GM12875 (cell line): ENCODE measurements around the gene PLA2G4D.

Experiments used
- H3K4me3 ChIP-seq: one replicate; pipeline ENCODE4 v1.5.1; 2011; ENCODE audit warnings: low read depth, low read length, control low read depth
- TF ChIP-seq, protein P1 (sequence below): IDR thresholded peaks from 2 replicates; pipeline ENCODE4 v1.5.1; 2011; ENCODE audit warnings: low read depth, mild to moderate bottlenecking, control low read depth, inconsistent platforms, low read length, moderate library complexity, borderline replicate concordance; ENCODE audit not compliant: insufficient read depth

The PLA2G4D gene

DNA sequence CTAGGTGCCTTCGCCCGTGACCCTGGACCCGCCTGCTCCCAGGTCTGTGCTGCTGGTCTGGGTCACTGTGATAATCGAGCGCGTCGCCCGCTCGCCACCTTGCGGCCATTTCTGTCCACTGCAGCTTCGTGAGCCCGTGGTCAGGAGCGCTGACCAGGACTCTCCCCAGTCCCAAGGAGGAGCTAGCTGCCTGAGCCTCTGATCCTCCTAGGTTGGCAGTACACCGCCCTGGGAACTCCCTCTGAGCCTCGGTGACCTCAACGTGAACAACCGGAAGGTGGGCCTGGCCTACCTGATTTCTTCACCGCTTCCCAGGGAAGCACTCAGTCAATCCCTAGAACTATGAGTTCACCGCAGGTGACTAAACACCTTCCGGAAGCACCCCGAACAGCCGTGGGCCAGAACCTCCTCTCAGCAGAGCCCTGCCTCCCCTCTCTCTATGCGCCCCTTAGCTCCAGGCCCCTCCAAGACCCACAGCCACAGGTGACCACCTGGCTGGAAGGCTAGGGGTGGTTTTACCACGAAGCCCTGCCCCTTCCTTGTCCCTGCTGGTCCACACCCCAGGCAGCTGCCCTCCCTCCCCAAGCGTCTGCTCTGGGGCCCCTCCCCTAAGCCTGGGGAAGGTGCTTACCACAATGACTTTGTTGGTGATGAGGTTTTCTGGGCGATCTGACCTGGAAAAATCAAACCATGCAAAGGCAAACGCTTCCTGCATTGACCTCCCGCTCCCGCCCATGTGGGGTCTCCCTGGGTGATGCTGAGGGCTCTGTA is 9.7 kb downstream of the PLA2G4D start:
- TF ChIP-seq, protein P1, sequence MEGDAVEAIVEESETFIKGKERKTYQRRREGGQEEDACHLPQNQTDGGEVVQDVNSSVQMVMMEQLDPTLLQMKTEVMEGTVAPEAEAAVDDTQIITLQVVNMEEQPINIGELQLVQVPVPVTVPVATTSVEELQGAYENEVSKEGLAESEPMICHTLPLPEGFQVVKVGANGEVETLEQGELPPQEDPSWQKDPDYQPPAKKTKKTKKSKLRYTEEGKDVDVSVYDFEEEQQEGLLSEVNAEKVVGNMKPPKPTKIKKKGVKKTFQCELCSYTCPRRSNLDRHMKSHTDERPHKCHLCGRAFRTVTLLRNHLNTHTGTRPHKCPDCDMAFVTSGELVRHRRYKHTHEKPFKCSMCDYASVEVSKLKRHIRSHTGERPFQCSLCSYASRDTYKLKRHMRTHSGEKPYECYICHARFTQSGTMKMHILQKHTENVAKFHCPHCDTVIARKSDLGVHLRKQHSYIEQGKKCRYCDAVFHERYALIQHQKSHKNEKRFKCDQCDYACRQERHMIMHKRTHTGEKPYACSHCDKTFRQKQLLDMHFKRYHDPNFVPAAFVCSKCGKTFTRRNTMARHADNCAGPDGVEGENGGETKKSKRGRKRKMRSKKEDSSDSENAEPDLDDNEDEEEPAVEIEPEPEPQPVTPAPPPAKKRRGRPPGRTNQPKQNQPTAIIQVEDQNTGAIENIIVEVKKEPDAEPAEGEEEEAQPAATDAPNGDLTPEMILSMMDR, result peak; percentile 94
- no peak overlapping the region for H3K4me3 ChIP-seq

DNA sequence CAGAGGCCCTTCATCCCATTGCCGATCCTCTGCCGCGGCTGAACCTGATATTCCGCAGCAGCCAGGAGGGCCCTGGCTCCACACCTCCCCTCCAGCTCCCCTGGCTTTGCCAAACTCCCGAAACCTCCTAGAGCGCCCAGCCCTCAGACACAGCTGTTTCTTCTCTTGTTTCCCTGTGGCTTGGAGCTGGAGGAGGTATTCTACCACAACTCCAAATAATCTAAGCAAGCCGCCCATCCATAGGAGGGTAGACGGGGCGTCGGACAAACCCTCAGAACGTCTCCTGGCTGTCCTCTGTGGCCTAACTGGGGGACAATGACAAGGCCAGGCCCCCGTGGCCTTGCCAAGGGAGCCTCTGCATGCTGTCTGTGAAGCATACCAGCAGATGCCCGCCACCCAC is 10.4 kb downstream of the PLA2G4D start:
- no peak overlapping the region for H3K4me3 ChIP-seq
- TF ChIP-seq, protein P1, result no peak

GRCh38 chr15:42083605-42083908 is 10.8 kb downstream of the PLA2G4D start:
- TF ChIP-seq, protein P1, result no peak
- H3K4me3 ChIP-seq, result no peak overlapping the region

- TF ChIP-seq, protein P1, result no peak
Measured at GRCh38 chr15:42082823-42083604, 11.3 kb downstream of the PLA2G4D start.

DNA sequence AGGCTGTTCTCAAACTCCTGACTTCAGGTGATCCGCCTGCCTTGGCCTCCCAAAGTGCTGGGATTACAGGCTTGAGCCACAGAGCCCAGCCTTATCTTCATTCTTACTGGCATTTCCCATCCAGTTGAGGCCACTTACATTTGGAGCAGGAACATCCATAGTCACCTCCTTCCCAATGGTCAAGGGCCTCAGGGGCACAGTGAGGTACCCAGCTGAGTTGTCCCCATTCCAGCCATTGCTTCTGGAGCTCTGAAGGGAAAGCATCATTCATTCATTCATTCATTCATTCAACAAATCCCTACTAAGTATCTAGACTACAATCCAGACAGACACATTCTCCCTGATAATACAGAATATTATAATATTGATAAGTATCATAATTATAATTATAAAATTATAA is 12.2 kb downstream of the PLA2G4D start:
- TF ChIP-seq, protein P1, result no peak
- H3K4me3 ChIP-seq, result no peak overlapping the region

More at GRCh38 chr15:42082823-42083604, 11.3 kb downstream of the PLA2G4D start:
- H3K4me3 ChIP-seq, result no peak overlapping the region

DNA sequence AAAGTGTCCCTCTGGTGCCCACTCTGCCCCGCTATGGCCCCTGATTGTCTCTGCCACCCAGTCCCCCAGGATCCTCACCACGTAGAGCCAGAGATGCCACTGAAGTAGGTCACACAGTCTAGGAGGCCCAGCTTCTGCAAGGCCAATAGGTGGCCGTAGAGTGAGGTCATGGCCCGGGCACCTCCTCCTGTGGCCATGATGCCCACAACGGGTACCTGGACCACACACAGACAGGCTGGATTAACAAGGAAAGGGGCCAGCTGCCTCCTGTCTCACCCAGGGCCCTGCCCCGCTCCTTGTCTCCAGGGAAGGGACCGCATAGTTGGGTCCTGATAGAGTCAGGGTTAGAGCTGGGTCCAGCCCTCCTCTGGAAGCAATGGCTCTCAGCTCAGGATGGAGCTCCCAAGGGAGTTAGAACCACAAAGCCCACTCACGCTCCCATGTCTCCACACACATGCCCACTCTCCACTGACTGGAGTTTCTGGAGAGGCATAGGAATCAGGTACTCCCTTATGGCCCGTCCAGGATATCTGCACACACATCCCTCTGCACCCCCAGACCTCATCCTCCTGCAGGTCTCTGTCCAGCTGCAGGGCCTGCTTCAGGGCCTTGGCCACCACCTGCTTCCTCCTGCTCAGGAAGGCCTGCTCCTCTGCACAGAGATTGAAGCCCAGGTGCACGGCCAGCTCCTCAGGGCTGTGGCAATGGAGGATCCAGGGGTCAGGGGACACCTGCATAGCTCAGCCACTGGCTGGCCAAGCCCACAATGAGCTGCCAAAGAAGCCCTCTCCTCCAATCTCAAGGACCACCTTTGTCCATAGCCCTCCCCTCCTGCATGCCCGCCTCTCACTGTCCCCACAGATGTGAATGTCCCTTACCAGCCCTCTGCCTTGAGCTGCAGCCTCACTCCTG is 13.2 kb downstream of the PLA2G4D start:
- no peak overlapping the region for H3K4me3 ChIP-seq
- TF ChIP-seq, protein P1, result no peak
